Measurements from ENCODE around the gene TBX4.
"Not testable (repeated sequence)": the region's sequence is repeated elsewhere in the genome, so short reads cannot be mapped to it uniquely, and the experiment has no call there.

TBX4 gene

GRCh38 chr17:61431594-61432311 lies 20.5 kb upstream of the TBX4 start:
- DNase-seq: no peak

GRCh38 chr17:61436273-61436672 lies 15.9 kb upstream of the TBX4 start:
- no peak for DNase-seq

GRCh38 chr17:61436995-61437704 lies 15.1 kb upstream of the TBX4 start:
- no peak for DNase-seq

- DNase-seq: no peak
Observed at GRCh38 chr17:61440697-61441096, 11.5 kb upstream of the TBX4 start.

- not testable (repeated sequence) for DNase-seq
Observed at GRCh38 chr17:61441507-61441906, 10.7 kb upstream of the TBX4 start.

GRCh38 chr17:61442136-61442775 lies 10.0 kb upstream of the TBX4 start:
- no peak for DNase-seq

- no peak for DNase-seq
Observed at GRCh38 chr17:61442878-61443474, 9.2 kb upstream of the TBX4 start.

- DNase-seq: no peak
Observed at GRCh38 chr17:61443475-61443882, 8.7 kb upstream of the TBX4 start.

- no peak for DNase-seq
Observed at GRCh38 chr17:61444075-61444474, 8.1 kb upstream of the TBX4 start.

- DNase-seq: no peak
Observed at GRCh38 chr17:61444831-61445230, 7.4 kb upstream of the TBX4 start.

GRCh38 chr17:61447358-61447757 lies 4.9 kb upstream of the TBX4 start:
- DNase-seq: no peak

GRCh38 chr17:61448042-61448441 lies 4.2 kb upstream of the TBX4 start:
- no peak for DNase-seq

- not testable (repeated sequence) for DNase-seq
Observed at GRCh38 chr17:61449140-61449539, 3.1 kb upstream of the TBX4 start.

- no peak for DNase-seq
Observed at GRCh38 chr17:61449707-61450640, 2.2 kb upstream of the TBX4 start.

GRCh38 chr17:61450641-61451537 lies 1.3 kb upstream of the TBX4 start:
- DNase-seq: no peak

- no peak for DNase-seq
Observed at GRCh38 chr17:61451538-61452300, 503 bp upstream of the TBX4 start.

GRCh38 chr17:61453566-61454380 lies 1.6 kb downstream of the TBX4 start:
- peak; percentile 10 for DNase-seq

GRCh38 chr17:61454381-61455323 lies 2.4 kb downstream of the TBX4 start:
- DNase-seq: no peak

Measured in hematopoietic multipotent progenitor cell treated with erythropoietin and hydrocortisone succinate and interleukin-3 and kit ligand, for 8 days (in vitro differentiated cells).